Panc1 (cell line): ENCODE results near the gene NDUFA11.

Experiments
- POLR2AphosphoS5 ChIP-seq: IDR thresholded peaks from 2 replicates; pipeline ENCODE4 v1.6.1; 2012; ENCODE audit warnings: mild to moderate bottlenecking, low read depth, low read length, moderate library complexity
- SIN3A ChIP-seq: IDR thresholded peaks from 2 replicates; pipeline ENCODE4 v1.6.1; 2012; ENCODE audit warnings: low read depth, mild to moderate bottlenecking, low read length, moderate library complexity, borderline replicate concordance; ENCODE audit not compliant: insufficient read depth
- TCF7L2 ChIP-seq: IDR thresholded peaks from 2 replicates; pipeline ENCODE4 v1.6.1; 2011; ENCODE audit warnings: mild to moderate bottlenecking, low read depth, low read length, inconsistent platforms
- TF ChIP-seq, protein P1 (sequence below): fragments of 450-650 bp; IDR thresholded peaks from 2 replicates; pipeline ENCODE4 v1.5.1; 2017; ENCODE audit warnings: mild to moderate bottlenecking
- TF ChIP-seq, protein P2 (sequence below), 2 experiments: IDR thresholded peaks; 2 replicates each; pipeline ENCODE4 v1.6.1; 2011 to 2012; ENCODE audit warnings: low read depth in 2 of 2, control low read depth in 1 of 2, low read length in 1 of 2, mild to moderate bottlenecking in 1 of 2, moderate library complexity in 1 of 2; ENCODE audit not compliant: insufficient read depth in 1 of 2

DNA sequence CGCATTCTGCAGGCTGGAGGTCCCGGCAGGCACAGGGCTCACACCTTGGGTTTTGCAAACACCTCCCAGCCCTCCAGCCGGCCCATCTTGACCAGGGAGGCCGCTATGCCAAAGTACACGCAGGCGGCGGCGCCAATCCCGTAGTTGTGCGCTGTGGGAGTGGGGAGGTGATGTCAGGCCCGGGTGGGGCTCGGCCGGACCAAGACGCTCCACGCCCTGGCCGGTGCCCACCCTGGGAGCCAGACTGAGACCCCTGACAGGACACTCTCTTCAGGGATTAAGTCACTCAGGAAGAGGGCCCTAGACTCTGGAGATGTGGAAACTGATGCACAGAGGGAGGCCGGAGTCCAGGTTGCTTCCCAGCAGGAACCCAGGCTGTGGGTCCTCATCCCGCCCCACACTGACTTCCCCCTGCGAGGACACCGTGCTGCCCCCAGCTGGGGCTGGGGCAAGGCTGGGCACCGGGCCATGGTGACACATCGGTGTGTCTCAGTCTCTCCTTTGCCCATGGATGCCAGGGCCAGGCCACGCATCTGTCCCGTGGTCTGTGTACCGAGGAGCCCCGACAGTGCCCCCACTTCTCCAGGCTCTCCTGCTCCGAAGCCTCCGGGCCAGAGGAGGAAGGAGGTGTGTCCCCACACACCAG, 8.8 kb downstream of the NDUFA11 start:
- TF ChIP-seq, protein P1, sequence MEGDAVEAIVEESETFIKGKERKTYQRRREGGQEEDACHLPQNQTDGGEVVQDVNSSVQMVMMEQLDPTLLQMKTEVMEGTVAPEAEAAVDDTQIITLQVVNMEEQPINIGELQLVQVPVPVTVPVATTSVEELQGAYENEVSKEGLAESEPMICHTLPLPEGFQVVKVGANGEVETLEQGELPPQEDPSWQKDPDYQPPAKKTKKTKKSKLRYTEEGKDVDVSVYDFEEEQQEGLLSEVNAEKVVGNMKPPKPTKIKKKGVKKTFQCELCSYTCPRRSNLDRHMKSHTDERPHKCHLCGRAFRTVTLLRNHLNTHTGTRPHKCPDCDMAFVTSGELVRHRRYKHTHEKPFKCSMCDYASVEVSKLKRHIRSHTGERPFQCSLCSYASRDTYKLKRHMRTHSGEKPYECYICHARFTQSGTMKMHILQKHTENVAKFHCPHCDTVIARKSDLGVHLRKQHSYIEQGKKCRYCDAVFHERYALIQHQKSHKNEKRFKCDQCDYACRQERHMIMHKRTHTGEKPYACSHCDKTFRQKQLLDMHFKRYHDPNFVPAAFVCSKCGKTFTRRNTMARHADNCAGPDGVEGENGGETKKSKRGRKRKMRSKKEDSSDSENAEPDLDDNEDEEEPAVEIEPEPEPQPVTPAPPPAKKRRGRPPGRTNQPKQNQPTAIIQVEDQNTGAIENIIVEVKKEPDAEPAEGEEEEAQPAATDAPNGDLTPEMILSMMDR: no peak
- TF ChIP-seq SIN3A (no peak), TCF7L2 (no peak), POLR2AphosphoS5 (no peak)
- TF ChIP-seq, protein P2, sequence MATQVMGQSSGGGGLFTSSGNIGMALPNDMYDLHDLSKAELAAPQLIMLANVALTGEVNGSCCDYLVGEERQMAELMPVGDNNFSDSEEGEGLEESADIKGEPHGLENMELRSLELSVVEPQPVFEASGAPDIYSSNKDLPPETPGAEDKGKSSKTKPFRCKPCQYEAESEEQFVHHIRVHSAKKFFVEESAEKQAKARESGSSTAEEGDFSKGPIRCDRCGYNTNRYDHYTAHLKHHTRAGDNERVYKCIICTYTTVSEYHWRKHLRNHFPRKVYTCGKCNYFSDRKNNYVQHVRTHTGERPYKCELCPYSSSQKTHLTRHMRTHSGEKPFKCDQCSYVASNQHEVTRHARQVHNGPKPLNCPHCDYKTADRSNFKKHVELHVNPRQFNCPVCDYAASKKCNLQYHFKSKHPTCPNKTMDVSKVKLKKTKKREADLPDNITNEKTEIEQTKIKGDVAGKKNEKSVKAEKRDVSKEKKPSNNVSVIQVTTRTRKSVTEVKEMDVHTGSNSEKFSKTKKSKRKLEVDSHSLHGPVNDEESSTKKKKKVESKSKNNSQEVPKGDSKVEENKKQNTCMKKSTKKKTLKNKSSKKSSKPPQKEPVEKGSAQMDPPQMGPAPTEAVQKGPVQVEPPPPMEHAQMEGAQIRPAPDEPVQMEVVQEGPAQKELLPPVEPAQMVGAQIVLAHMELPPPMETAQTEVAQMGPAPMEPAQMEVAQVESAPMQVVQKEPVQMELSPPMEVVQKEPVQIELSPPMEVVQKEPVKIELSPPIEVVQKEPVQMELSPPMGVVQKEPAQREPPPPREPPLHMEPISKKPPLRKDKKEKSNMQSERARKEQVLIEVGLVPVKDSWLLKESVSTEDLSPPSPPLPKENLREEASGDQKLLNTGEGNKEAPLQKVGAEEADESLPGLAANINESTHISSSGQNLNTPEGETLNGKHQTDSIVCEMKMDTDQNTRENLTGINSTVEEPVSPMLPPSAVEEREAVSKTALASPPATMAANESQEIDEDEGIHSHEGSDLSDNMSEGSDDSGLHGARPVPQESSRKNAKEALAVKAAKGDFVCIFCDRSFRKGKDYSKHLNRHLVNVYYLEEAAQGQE (IDR thresholded peaks at IDR 0.05; ENCODE audit: insufficient read depth in 1 of 2, low read depth in 2 of 2, low read length in 1 of 2): no peak
